Mesenteric fat pad (tissue), 1 donor: Measurements from ENCODE around the gene SLC9A8. TPM values are rescaled to one million over a fixed set of nuclear protein-coding genes. Genes with fewer than 3 reads are reported as not detected.
A peak's percentile ranks its signal among the peaks of the same experiment; 100 is the strongest.
"Not testable (repeated sequence)": the region's sequence is repeated elsewhere in the genome, so short reads cannot be mapped to it uniquely, and the experiment has no call there.

Source experiments
- DNase-seq: peaks from one replicate; pipeline ENCODE4 v3.0.0-alpha.2; 2020; ENCODE audit warnings: low spot score
- long read RNA-seq: library from polyadenylated mRNA; unstranded; transcript quantifications from one replicate; pipeline ENCODE4 v2.0.0, GENCODE V29; 2020
- total RNA-seq: library from RNA; stranded (reverse); fragmentation: NEBNext Ultra II Directional; extraction: Animal tissue kit (Norgen Biotek cat#: 25700); gene quantifications from one replicate; pipeline ENCODE4 v1.2.1, GENCODE V29; 2021
- donor health status: DM: yes; HTN: yes; CAD: no.

The SLC9A8 gene
- 12.7 TPM for total RNA-seq
- long read RNA-seq, partial matches to known transcripts, result 1 of 19 reads
- long read RNA-seq, other reads (novel, unspliced or antisense), result 18 of 19 reads

- DNase-seq, result peak; percentile 95
These were observed at the start of gene SLC9A8 for GRCh38 chr20:49812507-49813304. Gene SLC9A8 (plus strand): TSS chr20:49812828. CDS start chr20:49812923, 95 bp downstream.

GRCh38 chr20:49762940-49763766, 49.5 kb upstream of the SLC9A8 start:
- DNase-seq, result no peak

- no peak for DNase-seq
These were observed 47.3 kb upstream of the SLC9A8 start for GRCh38 chr20:49765413-49765736.

GRCh38 chr20:49765846-49766541, 46.6 kb upstream of the SLC9A8 start:
- DNase-seq, result no peak

GRCh38 chr20:49766979-49767521, 45.6 kb upstream of the SLC9A8 start:
- no peak for DNase-seq

- DNase-seq, result no peak
These were observed 44.2 kb upstream of the SLC9A8 start for GRCh38 chr20:49768204-49769047.

GRCh38 chr20:49769048-49769581, 43.5 kb upstream of the SLC9A8 start:
- no peak for DNase-seq

- no peak for DNase-seq
These were observed 42.0 kb upstream of the SLC9A8 start for GRCh38 chr20:49770634-49771033.

- DNase-seq, result not testable (repeated sequence)
These were observed 38.4 kb upstream of the SLC9A8 start for GRCh38 chr20:49774213-49774612.

GRCh38 chr20:49775229-49775693, 37.4 kb upstream of the SLC9A8 start:
- no peak for DNase-seq

GRCh38 chr20:49779972-49780371, 32.7 kb upstream of the SLC9A8 start:
- no peak for DNase-seq

GRCh38 chr20:49781676-49782075, 31.0 kb upstream of the SLC9A8 start:
- DNase-seq, result no peak

GRCh38 chr20:49782439-49782838, 30.2 kb upstream of the SLC9A8 start:
- not testable (repeated sequence) for DNase-seq

- not testable (repeated sequence) for DNase-seq
These were observed 29.3 kb upstream of the SLC9A8 start for GRCh38 chr20:49783021-49783995.

GRCh38 chr20:49784291-49784690, 28.3 kb upstream of the SLC9A8 start:
- DNase-seq, result no peak

- no peak for DNase-seq
These were observed 27.3 kb upstream of the SLC9A8 start for GRCh38 chr20:49785149-49785851.

GRCh38 chr20:49785852-49786175, 26.8 kb upstream of the SLC9A8 start:
- DNase-seq, result no peak

GRCh38 chr20:49786196-49786595, 26.4 kb upstream of the SLC9A8 start:
- no peak for DNase-seq
